NCI-H226 (cell line): ENCODE data around the gene LSP1.

ENCODE experiments used
- DNase-seq: peaks from one replicate; pipeline ENCODE4 v3.0.0-alpha.2; 2015

Gene LSP1

DNA sequence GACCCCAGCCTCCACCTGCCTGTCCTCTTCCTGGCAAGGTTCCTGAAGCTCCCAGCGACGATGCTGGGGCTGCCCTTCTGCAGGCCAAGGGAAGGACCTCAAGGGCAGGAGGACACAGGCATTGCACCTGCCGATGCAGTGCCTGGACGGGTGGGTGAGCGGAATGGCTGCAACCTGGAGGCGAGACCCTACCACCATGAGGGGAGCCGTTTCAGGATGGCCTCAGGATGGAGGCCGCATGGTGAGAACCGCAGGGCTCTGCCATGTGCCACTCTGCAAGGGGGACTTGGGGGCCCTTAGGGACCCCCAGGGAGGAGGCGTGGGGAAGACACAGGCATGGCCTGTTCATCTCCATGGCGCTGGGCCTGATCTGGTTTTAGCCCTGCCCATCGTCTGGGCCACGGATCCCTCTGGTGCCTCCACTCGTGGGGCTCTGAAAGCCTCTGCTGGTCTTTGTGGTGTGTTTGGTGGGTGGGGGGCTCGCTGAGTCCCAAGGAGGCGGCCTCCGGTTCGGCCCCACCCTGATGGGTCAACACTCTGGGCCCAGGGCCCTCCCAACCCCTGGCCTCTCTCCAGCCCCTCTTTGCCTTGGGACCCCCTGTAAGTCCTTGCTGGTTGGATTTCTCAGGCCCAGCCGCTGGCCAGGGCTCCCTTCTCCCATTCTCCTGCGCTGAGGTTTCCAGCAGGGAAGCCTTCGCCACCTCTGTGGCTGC, 1.3 kb upstream of the LSP1 start:
- no peak for DNase-seq

DNA sequence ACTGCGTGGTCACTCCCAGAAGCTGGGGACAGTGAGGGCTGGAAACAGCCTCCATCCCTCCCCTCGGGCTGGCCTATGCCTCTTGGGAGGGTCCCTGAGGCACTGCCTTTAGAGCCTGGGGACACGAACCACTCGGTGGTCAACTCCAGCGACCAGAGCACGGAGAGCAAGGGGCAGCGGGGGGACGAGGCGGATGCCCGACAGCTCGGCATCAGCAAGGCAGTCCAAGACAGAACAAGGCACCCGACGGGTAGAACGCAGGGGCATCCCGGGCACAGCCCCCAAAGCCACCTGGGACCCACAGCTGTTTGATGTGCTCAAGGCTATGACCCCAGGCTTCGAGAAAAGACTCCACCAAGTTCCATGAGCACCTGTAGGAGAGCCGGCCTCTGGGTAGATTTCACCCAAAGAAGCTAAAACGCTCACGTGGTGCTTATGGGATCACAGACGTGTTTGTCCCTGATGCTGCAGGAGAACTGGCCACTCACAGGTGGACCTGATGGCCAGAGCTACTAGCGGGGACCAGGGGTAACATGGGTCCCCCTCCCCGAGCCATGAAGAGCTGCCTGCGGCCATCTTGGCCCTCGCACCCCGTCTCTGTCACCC, 510 bp upstream of the LSP1 start:
- no peak for DNase-seq

DNA sequence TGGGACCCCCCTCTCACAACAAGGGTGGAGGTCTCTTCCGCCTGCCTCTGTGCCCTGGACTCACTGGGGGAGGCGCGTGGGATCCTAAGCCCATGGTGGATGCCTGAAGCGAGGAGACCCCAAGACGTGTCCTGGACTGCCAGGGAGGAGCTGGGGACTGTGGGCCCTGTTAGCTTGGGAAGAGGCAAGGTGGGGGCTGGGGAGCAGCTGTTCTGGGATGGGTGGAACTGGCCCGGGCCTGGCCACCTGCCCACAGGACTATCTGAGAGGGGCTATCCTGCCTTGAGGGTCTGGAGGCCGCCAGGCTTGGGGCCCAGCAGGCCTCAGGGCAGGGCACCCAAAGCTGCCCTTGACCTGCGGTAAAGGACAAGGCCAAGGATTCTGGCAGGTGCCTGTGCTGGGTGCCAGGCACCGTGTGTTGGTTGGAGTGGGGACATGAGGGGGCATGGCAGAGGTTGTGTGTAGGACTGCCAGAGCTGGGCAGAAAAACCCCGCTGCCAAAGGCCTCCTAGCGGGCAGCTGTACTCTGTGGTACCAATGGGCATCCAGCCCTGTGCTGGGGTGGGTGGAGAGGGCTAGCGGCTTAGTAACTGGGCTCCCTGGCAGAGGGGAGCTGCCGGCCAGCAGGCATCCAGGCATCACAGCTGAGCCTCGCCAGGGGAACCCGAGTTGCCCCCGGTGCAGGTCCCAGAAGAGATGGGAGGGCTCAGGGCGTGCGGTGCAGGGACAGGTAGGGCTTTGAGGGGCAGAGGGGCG, 670 bp downstream of the LSP1 start:
- DNase-seq: no peak

DNA sequence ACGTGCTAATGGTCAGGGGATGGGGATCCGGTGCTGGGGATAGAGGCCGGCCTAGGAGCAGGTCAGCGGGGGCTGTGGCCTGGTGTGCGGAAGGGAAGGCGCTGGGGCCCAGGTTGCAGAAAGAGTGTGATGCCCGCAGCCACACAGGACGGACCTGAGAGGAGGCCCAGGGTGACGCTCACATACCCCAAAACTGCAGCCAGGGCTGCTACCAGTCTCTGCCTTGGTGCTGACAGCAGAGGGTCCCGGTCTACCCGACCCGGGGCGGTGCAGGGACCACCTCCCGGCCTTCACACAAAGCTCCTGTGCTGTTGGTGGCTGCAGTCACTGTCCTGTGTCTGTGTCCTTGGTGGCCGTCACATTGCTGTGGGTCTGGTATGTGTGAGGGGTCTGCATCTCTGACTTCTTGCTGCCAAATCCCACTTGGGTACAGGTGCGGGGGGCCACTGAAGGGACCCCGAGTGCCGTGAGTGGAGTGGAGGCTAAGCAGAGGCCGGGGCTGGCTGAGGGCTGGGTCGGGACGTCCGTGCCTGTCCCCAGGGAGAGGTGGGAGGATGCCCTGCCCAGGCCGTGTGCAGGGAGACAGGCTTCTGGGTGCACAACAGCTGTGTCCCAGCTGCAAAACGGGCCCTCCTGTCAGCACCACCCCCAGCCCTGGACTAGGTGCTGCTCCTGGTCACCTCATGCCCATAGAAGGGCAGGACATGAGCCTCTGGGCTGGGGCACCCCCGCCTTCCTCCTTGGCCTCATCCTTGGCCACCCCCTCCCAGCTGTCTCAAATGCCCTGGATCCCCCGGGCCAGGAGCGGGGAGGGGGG, 1.5 kb downstream of the LSP1 start:
- no peak for DNase-seq

DNA sequence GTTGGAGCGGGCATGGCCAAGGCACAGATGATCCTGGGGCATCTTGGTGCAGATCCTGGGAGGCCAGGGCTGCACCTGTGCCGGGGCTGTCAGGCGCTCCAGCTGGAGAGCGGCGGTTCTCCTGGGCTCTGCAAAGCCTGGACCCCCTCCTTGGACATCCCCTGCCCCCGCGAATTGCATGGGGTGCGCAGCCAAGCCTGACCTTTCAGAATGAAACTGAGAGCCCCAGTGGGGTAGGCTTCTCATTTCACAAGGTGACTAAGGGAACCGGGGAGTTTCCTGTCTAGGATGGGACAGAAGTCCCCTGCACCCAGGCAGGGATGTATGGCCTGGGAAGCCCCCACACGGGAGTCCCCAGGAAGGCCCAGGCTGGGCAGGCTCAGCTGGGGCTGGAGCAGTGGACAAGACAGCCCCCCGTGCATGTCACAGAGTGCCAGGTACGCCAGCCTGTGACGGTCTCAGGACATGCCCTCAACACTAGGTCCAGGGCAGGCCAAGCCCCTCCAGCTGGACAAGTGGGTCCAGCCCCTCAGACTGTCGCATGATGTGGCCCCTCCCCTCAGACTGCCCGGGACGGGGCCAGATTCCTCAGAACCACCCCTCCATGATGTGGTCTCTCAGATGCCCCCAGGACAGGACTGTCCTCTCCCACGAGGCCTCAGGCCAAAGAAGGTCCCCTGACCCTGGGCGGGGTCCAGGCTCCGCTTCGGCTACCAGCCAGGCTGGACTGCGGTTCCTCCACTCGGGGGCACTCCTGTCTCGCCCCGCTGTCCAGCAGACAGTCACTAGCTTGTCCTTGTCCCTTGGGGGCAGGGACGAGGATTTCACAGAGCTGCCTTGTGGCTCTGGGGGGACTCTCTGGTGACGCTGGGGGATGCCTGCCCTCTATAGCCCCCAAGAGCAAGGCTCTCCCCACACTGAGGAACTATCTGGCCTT, 2.3 kb downstream of the LSP1 start:
- DNase-seq: no peak

DNA sequence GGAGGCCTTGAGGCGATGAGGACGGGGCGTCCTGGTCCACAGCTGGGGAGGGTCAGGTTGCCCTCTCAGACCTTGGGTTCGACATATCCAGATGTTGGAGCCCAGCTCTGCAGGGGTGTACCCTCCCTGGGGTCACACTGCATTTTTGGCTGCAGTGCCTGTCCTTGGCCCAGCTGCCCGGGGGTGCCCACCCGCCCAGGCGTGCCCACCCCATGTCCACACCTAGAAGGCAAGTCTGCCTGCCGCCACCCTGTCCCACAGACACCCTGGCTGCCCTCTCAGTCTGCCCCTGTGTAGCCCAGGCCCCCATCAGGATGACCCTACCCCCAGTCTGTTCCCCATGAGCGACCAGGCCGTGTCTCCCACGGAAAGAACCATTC, 3.0 kb downstream of the LSP1 start:
- no peak for DNase-seq

DNA sequence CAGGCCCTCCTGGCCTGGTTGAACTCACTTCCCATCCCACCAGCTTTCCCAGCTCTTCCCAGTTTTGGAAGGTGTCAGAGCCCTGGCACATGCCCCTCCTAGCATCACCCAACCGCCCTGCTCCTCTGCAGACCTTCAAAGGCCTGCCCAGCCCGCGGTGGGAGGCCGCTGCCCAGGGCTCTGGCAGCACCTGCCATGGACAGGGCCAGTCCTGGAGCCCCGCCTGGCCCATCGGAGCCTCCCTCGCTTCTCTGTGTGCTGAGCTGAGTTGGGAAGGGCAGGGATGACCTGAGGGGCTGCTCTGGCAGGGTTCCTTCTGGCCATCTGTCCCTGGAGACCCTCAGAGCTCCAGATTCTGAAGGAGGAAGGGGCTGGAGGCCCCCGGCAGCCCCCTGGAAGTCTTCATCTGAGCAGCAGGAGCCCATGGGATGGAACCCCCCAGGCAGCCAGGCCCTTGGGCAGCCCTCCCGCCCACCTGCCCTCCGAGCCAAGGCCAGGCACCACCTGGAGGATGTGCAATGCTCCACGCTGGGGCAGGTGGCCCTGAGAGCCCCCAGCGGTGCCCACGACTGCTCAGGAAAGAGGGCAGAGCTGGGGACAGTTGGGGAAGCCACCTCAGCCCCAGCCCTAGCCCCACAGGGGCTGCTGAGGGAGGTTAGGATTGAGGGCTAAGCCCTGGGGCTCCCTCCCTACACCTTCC, 3.6 kb downstream of the LSP1 start:
- DNase-seq: no peak

DNA sequence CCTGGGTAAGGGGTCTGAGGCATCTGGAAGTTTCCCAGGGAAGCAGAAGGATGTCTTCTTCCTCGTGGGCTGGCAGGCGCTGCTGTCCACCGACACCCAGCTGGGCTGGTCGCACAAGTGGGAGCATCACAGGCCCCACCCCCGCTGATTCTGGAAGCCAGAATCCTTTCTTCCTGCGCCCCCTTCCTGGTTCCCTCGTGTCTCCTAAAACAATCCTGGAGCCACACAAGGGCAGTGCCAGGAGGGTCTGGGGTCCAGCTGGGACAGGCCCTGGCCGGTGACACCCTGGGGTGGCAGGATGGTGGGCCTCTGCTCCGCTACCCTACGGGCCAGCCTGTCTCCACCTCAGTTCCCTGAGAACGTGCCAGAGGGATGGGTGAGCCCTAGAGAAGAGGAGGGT, 4.2 kb downstream of the LSP1 start:
- no peak for DNase-seq

DNA sequence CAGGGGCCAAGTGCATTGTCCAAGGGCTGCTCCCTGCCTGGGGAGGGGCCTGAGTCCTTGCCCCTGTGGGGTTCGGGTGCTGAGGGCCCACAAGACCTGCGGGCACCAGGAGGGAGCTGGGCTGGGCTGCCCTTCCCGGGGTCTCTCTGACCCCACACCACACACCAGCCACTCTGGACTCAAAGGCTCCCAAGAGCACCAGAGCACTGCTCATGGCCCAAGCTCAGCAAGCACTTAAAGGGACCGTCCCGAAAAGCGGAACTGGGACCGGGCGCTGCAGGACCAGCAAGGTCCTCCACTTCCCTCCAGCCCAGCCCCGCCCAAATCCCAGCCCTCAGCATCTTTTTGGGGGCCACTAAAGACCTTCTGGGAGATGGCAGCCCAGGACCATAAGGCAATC, 5.3 kb downstream of the LSP1 start:
- DNase-seq: no peak

DNA sequence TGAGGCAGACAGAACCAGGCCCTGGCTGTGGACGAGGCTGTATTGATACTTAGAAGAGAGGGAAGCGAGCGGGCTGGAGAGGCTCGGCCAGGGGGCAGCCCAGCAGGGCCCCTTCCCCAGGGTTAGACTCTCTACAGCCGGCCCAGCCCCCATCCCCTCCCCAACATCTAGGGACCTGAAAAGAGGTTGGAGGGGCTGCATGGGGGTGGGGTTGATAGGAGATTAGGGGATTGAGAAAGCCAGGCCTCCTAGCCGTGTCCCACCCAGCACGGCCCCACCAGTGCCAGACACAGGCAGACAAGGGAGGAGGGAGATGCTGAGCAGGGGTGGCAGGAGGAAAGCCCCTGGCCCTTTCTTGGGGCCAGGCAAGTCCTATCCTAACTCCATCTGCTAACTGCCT, 5.7 kb downstream of the LSP1 start:
- DNase-seq: no peak

DNA sequence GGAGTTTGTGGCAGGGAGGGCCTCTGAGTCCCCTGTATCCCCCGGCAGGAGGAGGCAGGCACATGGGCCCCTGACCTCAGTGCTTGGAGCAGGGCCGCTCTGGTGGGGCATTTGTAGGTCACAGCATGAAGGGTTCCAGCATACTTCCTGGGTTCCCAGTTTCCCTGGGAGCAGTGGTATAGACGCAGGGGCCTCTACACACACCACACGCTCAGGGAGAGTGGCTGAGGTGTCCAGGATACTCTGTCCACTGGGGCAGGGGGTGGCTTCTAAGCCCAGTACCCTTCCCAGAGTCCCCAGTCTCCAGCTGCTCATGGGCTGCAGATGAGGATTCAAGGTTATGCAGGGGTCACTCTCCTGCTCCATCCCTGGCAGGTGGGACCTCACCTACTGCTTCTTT, 6.1 kb downstream of the LSP1 start:
- no peak for DNase-seq

DNA sequence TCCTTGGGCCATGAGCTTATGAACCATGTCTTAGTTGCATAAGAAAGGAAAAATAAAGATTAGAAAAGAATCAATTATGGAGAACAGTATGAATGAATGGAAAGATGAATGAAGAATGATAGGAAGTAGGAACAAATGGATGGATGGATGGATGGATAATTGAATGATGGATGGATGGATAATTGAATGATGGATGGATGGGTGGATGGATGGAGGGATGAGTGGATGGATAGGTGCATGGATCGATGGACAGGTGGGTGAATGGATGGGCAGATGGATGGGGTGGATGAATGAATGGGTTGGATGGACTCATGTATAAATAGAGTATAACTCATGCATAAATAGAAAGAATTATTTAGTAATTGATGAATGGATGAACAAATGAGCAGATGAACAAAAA, 7.2 kb downstream of the LSP1 start:
- DNase-seq: no peak

DNA sequence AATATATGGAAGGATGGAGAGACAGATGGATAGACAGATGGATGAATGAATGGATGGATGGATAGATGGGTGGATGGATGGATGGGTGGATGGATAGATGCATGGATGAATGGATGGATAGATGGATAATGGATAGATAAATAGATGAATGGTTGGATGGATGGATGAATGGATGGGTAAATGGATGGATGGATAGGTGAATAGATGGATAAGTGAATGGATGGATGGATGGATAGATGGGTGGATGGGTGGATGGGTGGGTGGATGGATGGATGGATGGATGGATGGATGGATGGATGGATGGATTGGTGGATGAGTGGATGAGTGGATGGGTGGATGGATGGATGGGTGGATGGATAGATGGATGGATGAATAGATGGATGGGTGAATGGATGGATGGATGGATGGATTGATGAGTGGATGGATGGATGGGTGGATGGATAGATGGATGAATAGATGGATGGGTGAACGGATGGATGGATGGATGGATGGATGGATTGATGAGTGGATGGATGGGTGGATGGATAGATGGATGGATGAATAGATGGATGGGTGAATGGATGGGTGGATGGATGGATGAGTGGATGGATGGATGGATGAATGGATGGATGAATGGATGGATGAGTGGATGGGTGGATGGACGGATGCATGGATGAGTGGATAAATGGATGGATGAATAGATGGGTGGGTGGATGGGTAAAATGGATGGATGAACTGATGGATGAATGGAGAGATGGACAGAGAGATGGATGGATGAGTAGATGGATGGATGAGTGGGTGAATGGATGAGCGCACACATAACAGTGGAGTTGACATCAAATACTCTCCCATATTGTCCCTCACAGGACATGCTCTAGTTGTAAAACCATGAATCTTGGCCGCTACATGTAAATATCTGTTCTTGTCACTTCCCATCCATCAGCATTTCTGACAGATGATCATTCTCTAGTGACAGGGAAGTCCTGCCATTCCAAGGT, 8.8 kb downstream of the LSP1 start:
- no peak for DNase-seq

DNA sequence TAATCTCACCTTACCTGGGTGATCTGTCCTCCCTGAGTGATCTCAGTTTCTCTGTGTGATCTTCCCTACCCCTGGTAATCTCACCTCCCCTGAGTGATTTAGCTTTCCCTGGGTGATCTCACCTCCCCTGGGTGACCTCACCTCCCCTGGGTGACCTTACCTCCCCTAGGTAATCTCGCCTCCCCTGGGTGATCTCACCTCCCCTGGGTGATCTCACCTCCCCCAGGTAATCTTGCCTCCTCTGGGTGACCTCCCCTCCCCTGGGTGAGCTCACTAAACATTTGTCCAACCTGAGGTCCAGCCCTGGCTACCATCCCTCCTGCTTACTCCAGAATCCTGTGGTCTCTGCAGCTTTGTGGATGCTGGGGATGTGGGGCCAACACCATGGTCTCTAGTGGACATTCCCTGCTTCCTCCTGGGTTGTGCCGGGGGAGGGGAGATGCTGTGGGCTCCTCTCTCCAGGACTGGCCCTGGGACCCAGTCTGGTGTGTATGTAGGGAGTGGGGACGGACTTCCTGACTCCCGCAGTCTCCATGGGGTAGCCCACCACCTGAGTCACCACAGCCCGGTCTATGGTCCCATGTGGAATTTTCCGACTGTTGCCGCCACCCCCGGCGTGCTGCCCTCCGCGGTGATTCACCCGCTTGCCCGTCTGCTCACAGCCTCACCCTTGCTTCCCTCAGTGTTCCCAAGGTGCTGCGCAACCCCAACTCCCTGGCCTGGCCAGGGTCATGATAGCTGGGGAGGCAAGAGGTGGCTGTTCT, 9.9 kb downstream of the LSP1 start:
- DNase-seq: no peak

DNA sequence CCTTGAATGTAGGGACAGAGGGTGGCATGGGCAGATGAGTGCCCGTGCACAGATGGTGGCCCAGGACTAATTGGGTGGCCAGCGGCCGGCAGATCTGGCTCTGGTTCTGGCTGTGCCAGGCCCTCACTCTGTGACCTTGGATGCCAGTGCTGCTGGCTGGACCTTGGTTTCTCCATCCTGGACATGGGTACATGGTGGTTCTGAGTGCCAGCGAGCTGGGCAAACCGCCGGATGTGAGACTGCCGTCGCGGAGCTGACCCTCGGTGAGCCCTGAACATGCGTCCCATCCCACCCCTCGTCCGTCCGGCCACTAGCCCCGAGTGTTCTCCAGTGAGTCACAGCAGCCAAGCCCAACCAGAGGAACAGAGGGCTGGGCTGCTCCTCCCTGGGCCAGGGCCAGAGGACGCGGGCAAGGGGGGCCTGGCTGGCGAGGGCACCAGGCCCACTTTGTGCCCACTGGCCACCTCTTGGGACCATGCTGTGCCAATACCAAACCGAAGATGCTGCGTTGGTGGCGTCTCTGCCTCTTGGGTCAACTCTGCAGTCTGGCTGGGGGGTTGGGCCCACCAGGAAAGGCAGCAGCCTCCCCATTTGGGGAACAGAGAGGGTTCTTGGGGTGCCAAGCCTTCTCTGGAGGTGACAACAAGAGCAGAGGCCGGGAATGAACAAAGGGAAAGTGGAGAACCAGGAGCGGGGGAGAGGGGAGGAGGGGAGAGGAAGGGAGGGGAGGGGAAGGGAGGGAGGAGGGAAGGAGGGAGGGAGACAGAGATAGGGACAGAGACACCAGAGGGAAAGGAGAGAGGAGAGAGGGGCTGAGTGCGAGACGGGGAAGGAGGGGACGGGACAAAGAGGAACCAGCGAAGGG, 10.7 kb downstream of the LSP1 start:
- no peak for DNase-seq

DNA sequence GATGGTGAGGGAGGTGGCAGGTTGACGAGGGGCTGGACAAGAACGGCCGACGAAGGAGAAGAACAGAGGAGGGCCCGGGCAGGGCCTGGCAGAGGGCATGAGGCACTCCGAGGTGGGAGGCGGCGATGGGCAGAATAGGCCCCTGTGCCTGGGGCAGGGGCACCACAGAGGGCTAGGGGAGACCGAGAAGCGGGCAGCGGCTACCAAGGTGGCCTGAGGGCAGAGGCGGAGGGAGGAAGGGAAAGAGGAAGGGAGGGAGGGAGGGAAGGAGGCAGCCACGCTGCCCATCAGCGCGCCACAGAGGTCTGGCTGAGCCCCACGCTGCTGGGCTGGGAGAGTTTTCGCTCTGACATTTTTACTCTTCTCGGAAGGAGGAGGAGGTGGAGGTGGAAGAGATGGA, 11.3 kb downstream of the LSP1 start:
- no peak for DNase-seq

DNA sequence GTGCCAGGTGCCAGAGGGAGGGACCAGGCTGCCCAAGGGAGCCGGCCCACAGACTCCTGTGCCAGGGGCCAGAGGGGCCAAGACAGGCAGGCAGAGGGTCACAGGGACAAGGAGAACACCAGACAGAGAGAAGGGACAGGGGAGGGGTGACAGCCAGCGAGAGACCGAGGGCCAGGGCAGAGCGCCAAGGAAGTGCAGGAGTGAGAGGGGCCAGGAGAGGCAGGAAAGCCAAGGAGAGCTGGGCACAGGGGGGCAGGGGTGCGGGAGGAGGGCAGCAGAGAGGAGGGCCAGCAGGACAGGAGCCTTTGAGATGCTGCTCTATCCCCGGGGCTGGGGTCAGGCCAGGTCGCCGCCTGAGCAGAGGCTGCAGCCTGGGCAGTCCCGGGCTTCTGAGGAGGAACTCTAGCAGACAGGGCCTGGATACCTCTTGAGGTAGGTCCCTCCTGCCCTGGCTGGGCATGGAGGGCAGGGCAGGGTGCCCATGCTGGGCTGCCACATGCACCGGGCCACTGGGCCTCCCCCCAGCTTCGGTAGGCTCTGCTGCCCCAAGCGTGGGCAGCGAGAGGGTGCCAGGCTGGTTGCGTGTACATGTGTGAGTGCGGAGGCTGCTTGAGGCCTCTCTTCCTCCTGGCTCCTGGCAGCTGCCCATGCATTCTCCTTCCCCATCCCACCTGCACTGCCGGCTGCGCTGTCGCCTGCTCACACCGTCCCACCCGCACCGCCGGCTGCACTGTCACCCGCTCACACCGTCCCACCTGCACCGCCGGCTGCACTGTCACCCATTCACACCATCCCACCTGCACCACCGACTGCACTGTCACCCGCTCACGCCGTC, 12.2 kb downstream of the LSP1 start:
- DNase-seq: no peak

DNA sequence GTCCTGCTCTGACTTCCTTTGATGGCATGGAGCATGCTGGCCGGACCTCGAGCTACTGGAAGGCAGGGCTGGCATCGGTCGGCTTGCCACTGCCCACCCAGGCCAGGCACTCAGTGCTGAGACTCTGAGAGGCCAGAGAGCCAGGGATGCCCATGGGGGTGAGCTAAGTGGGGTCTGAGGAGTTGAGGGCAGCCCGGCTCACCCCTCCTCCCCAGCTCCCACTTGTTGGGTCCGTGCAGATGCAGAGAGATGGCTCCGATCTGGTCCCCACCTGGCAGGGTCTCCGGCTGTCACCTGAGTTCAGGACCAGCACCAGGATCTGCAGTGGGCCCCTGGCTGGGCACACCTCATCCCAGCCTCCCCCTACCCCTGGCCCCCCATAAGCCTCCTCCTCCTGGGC, 13.3 kb downstream of the LSP1 start:
- DNase-seq: no peak
